Mesendoderm (in vitro differentiated cells): ENCODE results near the gene MACF1.

Source experiments
- DNase-seq: peaks from one replicate; pipeline ENCODE4 v3.0.0; 2013
- H2AK5ac ChIP-seq: 2 replicates; pipeline ENCODE4 v1.6.1; 2013; ENCODE audit warnings: low read length, inconsistent platforms
- H2BK120ac ChIP-seq: 2 replicates; pipeline ENCODE4 v1.6.1; 2013; ENCODE audit warnings: low read depth, mild to moderate bottlenecking, low read length, moderate library complexity, mixed read lengths
- H2BK15ac ChIP-seq: replicated peaks from 2 replicates; pipeline ENCODE4 v1.6.1; 2013; ENCODE audit warnings: low read depth, mild to moderate bottlenecking, moderate library complexity
- H2BK5ac ChIP-seq: 2 replicates; pipeline ENCODE4 v1.6.1; 2013; ENCODE audit warnings: low read length, inconsistent platforms
- H3K18ac ChIP-seq: 2 replicates; pipeline ENCODE4 v1.6.1; 2013; ENCODE audit warnings: mild to moderate bottlenecking, low read length, mixed read lengths
- H3K23ac ChIP-seq: one replicate; pipeline ENCODE4 v1.6.1; 2013; ENCODE audit warnings: low read length
- H3K27ac ChIP-seq: 2 replicates; pipeline ENCODE4 v1.5.1; 2013; ENCODE audit warnings: low read depth, mild to moderate bottlenecking, inconsistent platforms, low read length, moderate library complexity
- H3K27me3 ChIP-seq: 2 replicates; pipeline ENCODE4 v1.6.1; 2013; ENCODE audit warnings: low read length, control low read depth, mild to moderate bottlenecking, inconsistent platforms; ENCODE audit not compliant: insufficient read depth, poor library complexity
- H3K36me3 ChIP-seq: 2 replicates; pipeline ENCODE4 v1.6.1; 2013; ENCODE audit warnings: low read length, inconsistent platforms; ENCODE audit not compliant: control insufficient read depth, insufficient read depth
- H3K4ac ChIP-seq: one replicate; pipeline ENCODE4 v1.6.1; 2013; ENCODE audit warnings: low read depth, mild to moderate bottlenecking, low read length, moderate library complexity
- H3K4me1 ChIP-seq: 2 replicates; pipeline ENCODE4 v1.6.1; 2013; ENCODE audit warnings: low read depth, low read length, inconsistent platforms; ENCODE audit not compliant: control insufficient read depth
- H3K4me2 ChIP-seq: 2 replicates; pipeline ENCODE4 v1.6.1; 2013; ENCODE audit warnings: low read length
- H3K4me3 ChIP-seq: 2 replicates; pipeline ENCODE4 v1.5.1; 2013; ENCODE audit warnings: mild to moderate bottlenecking, low read length
- H3K56ac ChIP-seq: one replicate; pipeline ENCODE4 v1.6.1; 2013; ENCODE audit warnings: low read length
- H3K79me1 ChIP-seq: 2 replicates; pipeline ENCODE4 v1.6.1; 2013; ENCODE audit warnings: low read length, inconsistent platforms
- H3K79me2 ChIP-seq: 2 replicates; pipeline ENCODE4 v1.6.1; 2013; ENCODE audit warnings: mild to moderate bottlenecking, low read length; ENCODE audit not compliant: control insufficient read depth, insufficient read depth
- H3K9ac ChIP-seq: 2 replicates; pipeline ENCODE4 v1.6.1; 2013; ENCODE audit warnings: low read length, inconsistent platforms
- H4K5ac ChIP-seq: one replicate; pipeline ENCODE4 v1.6.1; 2013; ENCODE audit warnings: low read length
- H4K8ac ChIP-seq: one replicate; pipeline ENCODE4 v1.6.1; 2013; ENCODE audit warnings: low read depth, mild to moderate bottlenecking, control low read depth, low read length, moderate library complexity
- WGBS: extraction: QIAGEN DNeasy Blood & Tissue Kit; methylation state at CpG from one replicate; pipeline ENCODE4 v1.1.7; 2013; ENCODE audit warnings: low lambda C conversion rate, missing lambda C conversion rate; ENCODE audit not compliant: insufficient coverage; ENCODE audit errors: extremely low coverage; 5-methylcytosine and 5-hydroxymethylcytosine counted together

Gene MACF1

DNA sequence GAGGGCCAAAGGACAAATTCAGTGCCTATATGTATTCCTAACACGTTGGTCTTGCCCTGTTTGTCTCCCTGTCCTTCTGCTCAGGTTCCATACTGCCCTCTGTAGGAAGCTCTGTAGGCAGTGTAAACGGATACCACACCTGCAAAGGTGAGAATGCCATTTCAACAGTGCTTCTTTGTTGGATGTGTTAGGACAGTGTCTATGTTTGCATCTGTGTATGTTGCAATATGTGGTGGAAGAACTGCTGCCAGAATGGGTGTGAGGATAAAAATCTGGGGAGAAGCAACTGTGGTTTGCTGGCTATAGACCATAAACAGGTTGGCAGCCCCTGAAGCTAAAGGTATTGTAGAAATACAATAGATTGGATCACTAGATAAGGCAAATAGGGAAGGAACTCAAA, 173.9 kb downstream of the MACF1 start:
- Histone ChIP-seq H2BK120ac (no peak overlapping the region), H3K4me1 (no peaks in the 10 kb centered on the region), H4K5ac (no peak overlapping the region), H3K27ac (no peak overlapping the region), H2AK5ac (no peak overlapping the region), H3K18ac (no peak overlapping the region), H3K4me3 (no peak overlapping the region), H3K23ac (no peak overlapping the region), H3K27me3 (no peaks in the 10 kb centered on the region), H3K79me2 (no peaks in the 10 kb centered on the region), H4K8ac (no peak overlapping the region), H3K4me2 (no peak overlapping the region), H3K79me1 (no peaks in the 10 kb centered on the region), H3K56ac (no peak overlapping the region), H3K4ac (no peak overlapping the region), H2BK5ac (no peak overlapping the region), H3K9ac (no peak overlapping the region), H2BK15ac (no peak overlapping the region), H3K36me3 (no peaks in the 10 kb centered on the region)
- peak; percentile 81 for DNase-seq
- no CpG with 5 or more reads among the region's 2 CpGs for WGBS

DNA sequence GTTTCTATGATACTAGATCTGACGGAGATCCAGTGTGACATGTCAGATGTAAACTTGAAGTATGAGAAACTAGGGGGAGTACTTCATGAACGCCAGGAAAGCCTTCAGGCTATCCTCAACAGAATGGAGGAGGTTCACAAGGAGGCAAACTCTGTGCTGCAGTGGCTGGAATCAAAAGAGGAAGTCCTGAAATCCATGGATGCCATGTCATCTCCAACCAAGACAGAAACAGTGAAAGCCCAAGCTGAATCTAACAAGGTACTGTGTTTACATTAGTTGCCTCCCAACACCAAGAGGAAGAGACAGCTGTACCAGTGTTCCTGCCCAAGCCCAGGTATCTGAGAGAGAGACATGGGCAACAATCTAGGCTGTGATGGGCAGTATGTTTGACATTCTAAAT, 174.7 kb downstream of the MACF1 start:
- no peak for DNase-seq
- H3K36me3 ChIP-seq: no peaks in the 10 kb centered on the region

DNA sequence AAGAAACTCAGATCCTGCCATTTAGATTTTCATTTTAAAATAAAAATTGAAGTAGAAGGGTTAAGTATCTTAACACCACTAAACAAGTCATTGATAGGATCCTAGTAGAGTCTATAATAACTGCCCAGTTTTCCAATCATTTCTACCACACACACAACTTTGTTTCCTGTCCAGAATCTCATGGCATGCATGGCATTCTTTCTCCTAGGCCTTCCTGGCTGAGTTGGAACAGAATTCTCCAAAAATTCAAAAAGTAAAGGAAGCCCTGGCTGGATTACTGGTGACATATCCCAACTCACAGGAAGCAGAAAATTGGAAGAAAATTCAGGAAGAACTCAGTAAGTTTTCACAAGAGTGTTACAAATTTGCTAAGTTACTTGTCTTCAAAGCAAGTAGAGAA, 175.5 kb downstream of the MACF1 start:
- Histone ChIP-seq H3K79me2 (no peaks in the 10 kb centered on the region), H4K5ac (no peak overlapping the region), H2BK15ac (no peak overlapping the region), H2BK5ac (no peak overlapping the region), H3K27ac (no peak overlapping the region), H3K4me3 (no peak overlapping the region), H3K4me1 (no peaks in the 10 kb centered on the region), H2BK120ac (no peak overlapping the region), H3K27me3 (no peaks in the 10 kb centered on the region), H3K4ac (no peak overlapping the region), H2AK5ac (no peak overlapping the region), H4K8ac (no peak overlapping the region), H3K56ac (no peak overlapping the region), H3K23ac (no peak overlapping the region), H3K79me1 (no peaks in the 10 kb centered on the region), H3K9ac (no peak overlapping the region), H3K4me2 (no peak overlapping the region), H3K18ac (no peak overlapping the region), H3K36me3 (no peaks in the 10 kb centered on the region)
- DNase-seq: no peak

More for the DNA sequence above, 174.7 kb downstream of the MACF1 start:
- no peak overlapping the region for H3K27ac ChIP-seq
- no peak overlapping the region for H4K5ac ChIP-seq
- H3K4ac ChIP-seq: no peak overlapping the region
- no peak overlapping the region for H2BK120ac ChIP-seq
- H3K9ac ChIP-seq: no peak overlapping the region
- no peak overlapping the region for H3K4me3 ChIP-seq
- H3K23ac ChIP-seq: no peak overlapping the region
- H3K4me2 ChIP-seq: no peak overlapping the region
- no peak overlapping the region for H2BK15ac ChIP-seq
- H3K18ac ChIP-seq: no peak overlapping the region
- no peak overlapping the region for H2BK5ac ChIP-seq
- H3K4me1 ChIP-seq: no peaks in the 10 kb centered on the region
- H2AK5ac ChIP-seq: no peak overlapping the region
- no peaks in the 10 kb centered on the region for H3K27me3 ChIP-seq
- H3K79me2 ChIP-seq: no peaks in the 10 kb centered on the region
- H3K79me1 ChIP-seq: no peaks in the 10 kb centered on the region
- no CpG with 5 or more reads among the region's 2 CpGs for WGBS
- H4K8ac ChIP-seq: no peak overlapping the region
- no peak overlapping the region for H3K56ac ChIP-seq

DNA sequence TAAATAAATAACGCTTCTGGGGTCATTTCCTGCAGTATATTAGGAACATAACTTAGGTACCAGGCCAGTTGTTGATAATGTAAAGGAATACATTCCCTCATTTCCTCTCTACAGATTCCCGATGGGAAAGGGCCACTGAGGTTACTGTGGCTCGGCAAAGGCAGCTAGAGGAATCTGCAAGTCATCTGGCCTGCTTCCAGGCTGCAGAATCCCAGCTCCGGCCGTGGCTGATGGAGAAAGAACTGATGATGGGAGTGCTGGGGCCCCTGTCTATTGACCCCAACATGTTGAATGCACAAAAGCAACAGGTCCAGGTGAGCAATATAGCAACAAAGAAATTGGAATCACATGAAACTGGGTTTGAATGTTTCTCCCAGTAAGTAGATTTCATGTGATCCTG, 177.3 kb downstream of the MACF1 start:
- no peak overlapping the region for H3K4ac ChIP-seq
- H3K27me3 ChIP-seq: no peaks in the 10 kb centered on the region
- WGBS: no CpG with 5 or more reads among the region's 5 CpGs

DNA sequence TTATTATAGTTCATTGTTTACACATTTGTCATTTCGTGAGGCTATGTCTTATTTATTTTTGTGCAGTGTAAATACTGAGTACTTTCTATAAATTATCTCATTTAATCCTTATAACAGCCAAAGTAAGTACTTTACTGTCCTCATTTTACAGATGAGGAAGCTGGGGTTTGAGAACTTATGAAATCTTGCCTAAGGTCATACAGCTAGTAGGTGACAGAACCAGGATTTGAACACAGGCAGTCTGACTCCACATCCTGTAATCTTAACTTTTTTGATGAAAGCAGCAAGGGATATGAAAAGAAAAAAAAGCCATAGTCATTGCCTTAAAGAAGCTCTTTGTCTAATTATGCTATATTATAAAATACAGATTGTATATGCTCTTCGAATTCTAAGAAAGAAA, 179.8 kb downstream of the MACF1 start:
- no peak overlapping the region for H3K23ac ChIP-seq
- peaks cover 7% of the 10 kb centered on the region for H3K36me3 ChIP-seq
- H2BK5ac ChIP-seq: no peak overlapping the region
- H2AK5ac ChIP-seq: no peak overlapping the region
- H2BK120ac ChIP-seq: no peak overlapping the region
- no peak overlapping the region for H3K18ac ChIP-seq
- H4K8ac ChIP-seq: no peak overlapping the region
- H4K5ac ChIP-seq: no peak overlapping the region
- H3K4me3 ChIP-seq: no peak overlapping the region
- H3K79me1 ChIP-seq: no peaks in the 10 kb centered on the region
- H3K79me2 ChIP-seq: no peaks in the 10 kb centered on the region
- H3K4me1 ChIP-seq: no peaks in the 10 kb centered on the region
- no peak overlapping the region for H3K27ac ChIP-seq
- WGBS: no CpG with 5 or more reads among the region's 2 CpGs
- H3K4me2 ChIP-seq: no peak overlapping the region
- no peak overlapping the region for H3K56ac ChIP-seq
- DNase-seq: no peak
- no peak overlapping the region for H3K9ac ChIP-seq
- H2BK15ac ChIP-seq: no peak overlapping the region
- no peak overlapping the region for H3K4ac ChIP-seq
- H3K27me3 ChIP-seq: no peaks in the 10 kb centered on the region

More for the DNA sequence above, 177.3 kb downstream of the MACF1 start:
- no peak overlapping the region for H3K27ac ChIP-seq
- no peak overlapping the region for H3K18ac ChIP-seq
- H2BK120ac ChIP-seq: no peak overlapping the region
- H3K56ac ChIP-seq: no peak overlapping the region
- no peak overlapping the region for H2BK5ac ChIP-seq
- H3K4me1 ChIP-seq: no peaks in the 10 kb centered on the region
- DNase-seq: no peak
- no peak overlapping the region for H2AK5ac ChIP-seq
- peaks cover 5% of the 10 kb centered on the region for H3K36me3 ChIP-seq
- no peak overlapping the region for H3K4me3 ChIP-seq
- H3K4me2 ChIP-seq: no peak overlapping the region
- no peaks in the 10 kb centered on the region for H3K79me1 ChIP-seq
- H4K8ac ChIP-seq: no peak overlapping the region
- no peak overlapping the region for H4K5ac ChIP-seq
- no peak overlapping the region for H2BK15ac ChIP-seq
- no peak overlapping the region for H3K9ac ChIP-seq
- no peak overlapping the region for H3K23ac ChIP-seq
- H3K79me2 ChIP-seq: no peaks in the 10 kb centered on the region

DNA sequence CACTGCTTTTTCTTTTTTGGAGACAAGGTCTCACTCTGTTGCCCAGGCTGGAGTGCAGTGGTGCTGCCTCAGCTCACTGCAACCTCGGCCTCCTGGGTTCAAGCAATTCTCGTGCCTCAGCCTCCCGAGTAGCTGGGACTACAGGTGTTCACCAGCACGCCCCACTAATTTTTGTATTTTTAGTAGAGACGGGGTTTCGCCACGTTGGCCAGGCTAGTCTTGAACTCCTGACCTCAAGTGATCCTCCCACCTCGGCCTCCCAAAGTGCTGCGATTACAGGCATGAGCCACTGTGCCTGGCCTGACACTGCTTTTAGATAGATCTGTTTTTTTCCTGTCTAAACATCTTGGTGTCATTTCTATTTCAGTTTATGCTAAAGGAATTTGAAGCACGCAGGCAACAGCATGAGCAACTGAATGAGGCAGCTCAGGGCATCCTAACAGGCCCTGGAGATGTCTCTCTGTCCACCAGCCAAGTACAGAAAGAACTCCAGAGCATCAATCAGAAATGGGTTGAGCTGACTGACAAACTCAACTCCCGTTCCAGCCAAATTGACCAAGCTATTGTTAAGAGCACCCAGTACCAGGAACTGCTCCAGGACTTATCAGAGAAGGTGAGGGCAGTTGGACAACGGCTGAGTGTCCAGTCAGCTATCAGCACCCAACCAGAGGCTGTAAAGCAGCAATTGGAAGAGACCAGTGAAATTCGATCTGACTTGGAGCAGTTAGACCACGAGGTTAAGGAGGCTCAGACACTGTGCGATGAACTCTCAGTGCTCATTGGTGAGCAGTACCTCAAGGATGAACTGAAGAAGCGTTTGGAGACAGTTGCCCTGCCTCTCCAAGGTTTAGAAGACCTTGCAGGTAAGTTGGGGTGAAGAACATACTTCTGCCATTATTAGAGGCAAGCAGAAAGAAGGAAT, 180.8 kb downstream of the MACF1 start:
- no peak overlapping the region for H3K23ac ChIP-seq
- no peak overlapping the region for H4K5ac ChIP-seq
- H3K27me3 ChIP-seq: no peaks in the 10 kb centered on the region
- no peak overlapping the region for H3K56ac ChIP-seq
- no peaks in the 10 kb centered on the region for H3K4me1 ChIP-seq
- no CpG with 5 or more reads among the region's 16 CpGs for WGBS
- no peak overlapping the region for H2BK120ac ChIP-seq
- H3K4ac ChIP-seq: no peak overlapping the region
- H3K79me2 ChIP-seq: peaks cover 2% of the 10 kb centered on the region
- no peak for DNase-seq
- H3K9ac ChIP-seq: no peak overlapping the region
- H3K4me2 ChIP-seq: no peak overlapping the region
- H4K8ac ChIP-seq: no peak overlapping the region
- no peak overlapping the region for H2BK5ac ChIP-seq
- H3K79me1 ChIP-seq: no peaks in the 10 kb centered on the region
- no peak overlapping the region for H3K18ac ChIP-seq
- peaks cover 7% of the 10 kb centered on the region for H3K36me3 ChIP-seq
- H2BK15ac ChIP-seq: no peak overlapping the region
- H3K27ac ChIP-seq: no peak overlapping the region
- no peak overlapping the region for H2AK5ac ChIP-seq
- H3K4me3 ChIP-seq: no peak overlapping the region
